NOMO-1 treated with dmso at 0.1 percent for 144 hours (cell line): ENCODE results near the gene RSPO3.
"Not testable (repeated sequence)": the region's sequence is repeated elsewhere in the genome, so short reads cannot be mapped to it uniquely, and the experiment has no call there.

Source experiments
- DNase-seq: peaks from one replicate; lab custom pipeline; 2025; ENCODE audit not compliant: unreplicated experiment; lab: John Stamatoyannopoulos, UW

Gene RSPO3, protein sequence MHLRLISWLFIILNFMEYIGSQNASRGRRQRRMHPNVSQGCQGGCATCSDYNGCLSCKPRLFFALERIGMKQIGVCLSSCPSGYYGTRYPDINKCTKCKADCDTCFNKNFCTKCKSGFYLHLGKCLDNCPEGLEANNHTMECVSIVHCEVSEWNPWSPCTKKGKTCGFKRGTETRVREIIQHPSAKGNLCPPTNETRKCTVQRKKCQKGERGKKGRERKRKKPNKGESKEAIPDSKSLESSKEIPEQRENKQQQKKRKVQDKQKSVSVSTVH

DNA sequence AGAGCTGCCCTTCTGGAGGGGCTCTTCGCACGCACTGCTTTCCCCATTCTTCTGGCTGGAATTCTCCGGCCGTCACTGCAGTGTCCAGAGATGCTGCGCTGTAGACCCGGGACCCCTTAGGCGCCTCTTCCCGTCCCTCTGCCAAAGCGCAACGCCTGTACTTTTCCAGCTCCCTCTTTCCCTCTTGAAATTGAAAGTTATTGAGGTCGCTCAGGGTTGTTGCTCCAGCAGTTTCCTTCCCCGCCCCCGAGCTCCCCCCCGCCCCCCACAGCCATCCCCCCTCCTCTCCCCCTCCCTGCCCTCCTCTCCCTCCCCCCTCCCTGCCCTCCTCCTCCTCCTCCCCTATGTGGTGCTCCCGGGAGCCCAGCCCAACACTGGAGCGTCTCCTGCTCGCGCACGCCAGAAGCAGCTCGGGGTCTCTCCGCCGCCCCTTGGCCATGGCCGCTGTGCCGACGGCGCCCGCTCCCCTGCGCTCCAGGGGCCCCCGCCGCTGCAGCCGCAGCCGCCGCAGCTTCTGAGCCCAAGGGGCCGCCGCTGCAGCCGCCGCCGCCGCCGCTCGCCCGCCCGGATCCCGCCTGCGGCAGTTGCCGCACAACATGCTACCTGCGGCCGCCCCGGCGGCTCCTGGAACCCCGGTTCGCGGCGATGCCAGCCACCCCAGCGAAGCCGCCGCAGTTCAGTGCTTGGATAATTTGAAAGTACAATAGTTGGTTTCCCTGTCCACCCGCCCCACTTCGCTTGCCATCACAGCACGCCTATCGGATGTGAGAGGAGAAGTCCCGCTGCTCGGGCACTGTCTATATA lies at the start of gene RSPO3:
Gene RSPO3, plus strand, starts transcription at position 374 of the 804 bp plus-strand sequence. CDS start 522 bp downstream, outside the sequence.
- DNase-seq, result no peak

DNA sequence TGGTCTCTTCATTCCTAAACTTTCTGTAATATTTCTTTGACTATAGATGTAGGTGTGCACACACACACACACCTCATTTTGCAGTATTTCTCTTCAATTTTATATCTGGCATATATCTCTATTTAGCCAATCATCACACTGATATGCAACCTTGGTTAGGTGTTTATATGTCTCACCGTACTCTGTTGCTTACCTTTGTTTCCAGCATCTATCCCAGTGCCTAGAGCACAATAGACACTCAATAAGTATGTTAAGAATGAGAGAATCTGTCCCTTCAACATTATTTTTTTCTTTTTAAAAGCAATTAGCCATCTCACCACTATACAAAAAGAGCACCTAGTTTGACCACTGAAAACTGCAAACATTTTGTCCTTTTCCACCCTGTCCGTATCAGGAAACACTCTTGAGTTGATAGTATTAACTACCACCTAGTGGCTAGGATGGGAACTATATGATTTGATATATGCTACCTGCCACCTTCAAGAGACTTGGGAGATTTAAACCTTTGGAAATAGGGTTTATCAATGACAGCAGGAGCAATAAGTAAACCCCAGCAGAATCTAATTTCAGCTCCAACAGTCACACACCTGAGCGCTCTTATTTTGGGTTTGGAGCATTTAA lies 48.7 kb upstream of the RSPO3 start:
- no peak for DNase-seq

DNA sequence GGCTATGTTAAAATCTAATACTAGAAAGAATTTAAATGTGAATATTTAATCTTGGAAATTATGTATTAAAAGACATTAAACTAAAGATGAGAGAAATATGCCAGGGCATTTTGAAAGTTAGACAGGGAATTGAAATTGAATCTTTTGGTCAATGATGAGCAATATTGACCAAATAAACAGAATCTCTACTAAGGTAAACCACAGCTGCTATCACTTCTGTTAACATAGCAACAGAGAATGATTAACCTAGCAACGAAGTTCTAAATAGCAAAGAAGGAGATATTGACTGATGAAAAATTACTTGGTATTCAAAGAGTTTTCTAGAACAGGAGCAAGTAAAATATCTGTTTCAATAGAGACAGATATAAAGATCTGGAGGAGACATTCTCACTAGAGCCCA lies 45.2 kb upstream of the RSPO3 start:
- no peak for DNase-seq

DNA sequence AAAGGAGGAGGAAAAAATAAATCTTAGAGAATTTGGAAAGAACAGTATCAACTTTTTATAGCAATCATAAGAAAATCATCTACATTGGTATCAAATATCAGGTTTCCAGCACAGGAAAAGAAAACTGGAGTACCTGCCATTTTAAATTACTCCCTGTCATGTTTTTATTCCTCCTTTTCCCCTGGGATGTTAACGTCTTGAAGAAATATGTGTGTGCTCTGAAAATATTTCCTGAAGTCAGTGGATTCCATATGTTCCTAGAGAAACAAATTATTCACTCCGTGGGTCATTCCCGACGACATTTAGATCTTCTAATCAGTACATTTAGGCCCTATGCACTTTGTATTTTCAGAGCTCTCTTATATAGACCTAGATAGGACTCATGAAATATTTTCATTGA lies 42.0 kb upstream of the RSPO3 start:
- no peak for DNase-seq

DNA sequence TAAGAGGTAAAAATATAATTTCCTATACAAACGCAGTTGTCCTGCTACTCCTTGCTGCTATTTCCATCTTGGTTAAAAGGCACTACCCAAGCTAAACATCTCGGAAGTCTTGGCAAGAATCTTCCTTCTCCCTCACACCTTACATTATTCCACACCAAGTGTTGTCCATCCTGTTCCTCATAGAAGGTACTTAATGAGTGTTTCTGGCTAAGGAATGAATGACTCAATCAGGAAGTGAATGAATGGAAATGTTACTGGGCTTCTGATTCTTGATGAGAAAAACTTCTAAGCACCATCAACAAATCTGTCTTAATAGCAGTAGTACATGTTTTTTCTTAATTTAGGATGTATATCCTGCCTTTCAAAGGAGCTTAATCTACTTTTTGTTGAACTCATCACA lies 40.6 kb upstream of the RSPO3 start:
- no peak for DNase-seq

DNA sequence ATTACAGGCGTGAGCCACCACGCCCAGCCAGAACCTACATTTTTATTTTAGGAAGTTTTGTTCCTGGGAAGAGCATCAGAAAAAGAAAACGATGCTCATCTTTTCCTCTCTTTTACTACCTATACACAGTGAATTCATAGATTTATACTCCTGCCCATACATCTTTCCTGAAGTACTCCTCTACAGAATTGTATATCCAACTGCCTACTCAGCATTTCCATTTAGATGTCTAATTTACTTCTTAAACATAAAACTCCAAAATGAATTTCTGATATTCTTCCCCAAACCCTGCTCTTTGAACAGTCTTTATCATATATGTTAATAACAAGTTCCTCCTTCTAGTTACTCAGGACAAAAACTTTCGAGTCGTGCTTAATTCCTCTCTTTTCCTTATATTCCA lies 39.8 kb upstream of the RSPO3 start:
- no peak for DNase-seq

DNA sequence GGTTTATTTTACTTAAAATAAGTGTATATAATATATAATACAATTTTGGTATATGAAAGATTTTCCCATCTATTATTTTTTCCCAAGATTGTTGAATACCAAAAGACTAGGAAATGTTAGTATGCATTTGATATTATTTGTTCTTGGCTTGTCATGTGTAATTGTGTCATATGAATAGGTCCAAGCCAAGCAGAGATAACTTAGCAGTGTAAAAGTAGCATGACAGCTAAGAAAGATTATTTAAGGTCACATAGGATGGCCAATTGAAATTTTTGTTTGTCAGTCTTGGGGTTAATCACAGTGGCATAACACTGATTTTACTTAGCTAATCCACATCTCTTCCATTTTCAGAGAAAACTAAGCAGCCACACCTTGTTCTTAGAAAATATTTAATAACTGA lies 38.8 kb upstream of the RSPO3 start:
- DNase-seq, result no peak

DNA sequence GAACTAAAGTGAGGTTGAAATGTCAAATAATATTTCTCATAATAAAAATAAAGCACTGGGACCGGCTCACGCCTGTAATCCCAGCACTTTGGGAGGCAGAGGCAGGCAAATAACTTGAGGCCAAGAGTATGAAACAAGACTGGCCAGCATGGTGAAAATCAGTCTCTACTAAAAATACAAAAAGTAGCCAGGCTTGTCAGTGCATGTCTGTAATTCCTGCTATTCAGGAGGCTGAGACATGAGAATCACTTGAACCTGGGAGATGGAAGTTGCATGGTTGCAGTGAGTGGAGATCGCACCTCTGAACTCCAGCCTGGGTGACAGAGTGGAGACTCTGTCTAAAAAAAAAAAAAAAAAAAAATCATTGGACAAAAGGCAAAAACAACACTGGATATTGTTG lies 38.4 kb upstream of the RSPO3 start:
- DNase-seq, result no peak

DNA sequence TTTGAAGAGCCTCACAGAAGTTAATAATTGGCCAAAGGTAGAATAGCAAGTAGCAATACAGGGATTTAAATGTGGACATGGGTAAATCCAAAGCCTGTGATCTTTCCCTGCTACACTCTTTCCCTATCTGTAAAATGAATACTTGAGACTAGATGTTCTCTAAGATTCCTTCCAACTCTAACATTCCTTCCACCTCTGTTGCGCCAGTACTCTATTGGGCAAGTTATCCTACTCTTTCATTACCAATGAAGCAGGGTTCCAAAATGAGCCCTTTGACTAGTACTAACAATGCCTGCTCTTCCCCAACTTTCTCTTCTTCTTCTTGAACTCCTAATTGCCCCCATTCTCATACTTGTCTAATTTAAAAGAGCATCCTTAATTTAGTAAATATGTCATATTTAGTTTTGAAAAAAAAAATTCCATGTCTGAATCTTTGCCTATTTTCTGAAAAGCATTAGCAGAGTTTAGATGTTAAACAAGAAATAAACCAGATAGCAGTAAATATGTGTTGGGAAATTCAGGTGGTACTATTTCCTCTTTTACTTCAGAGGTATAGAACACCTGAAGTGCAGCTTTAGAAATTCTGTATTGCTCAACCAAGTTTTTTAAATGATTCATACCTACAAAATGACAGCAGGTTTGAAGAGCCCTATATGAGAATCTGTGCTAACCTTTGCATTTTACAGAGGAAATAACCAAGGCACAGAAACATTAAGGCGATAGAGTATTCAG lies 35.1 kb upstream of the RSPO3 start:
- DNase-seq, result no peak

DNA sequence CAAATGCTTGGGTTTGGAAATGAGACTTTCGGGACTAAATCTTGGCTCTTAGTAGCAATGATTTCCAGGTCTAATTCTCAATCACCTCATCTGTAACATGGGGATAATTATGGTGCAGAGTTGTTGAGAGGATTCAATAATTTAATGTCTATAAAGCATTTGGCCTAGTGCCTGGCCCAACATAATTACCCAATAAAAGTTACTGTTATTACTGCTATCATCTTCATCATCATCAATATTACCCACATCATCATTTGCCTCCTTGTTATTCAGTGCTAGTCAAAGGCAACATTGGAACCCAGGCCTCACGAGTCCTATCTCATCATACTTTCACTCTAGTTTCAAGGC lies 34.5 kb upstream of the RSPO3 start:
- no peak for DNase-seq

DNA sequence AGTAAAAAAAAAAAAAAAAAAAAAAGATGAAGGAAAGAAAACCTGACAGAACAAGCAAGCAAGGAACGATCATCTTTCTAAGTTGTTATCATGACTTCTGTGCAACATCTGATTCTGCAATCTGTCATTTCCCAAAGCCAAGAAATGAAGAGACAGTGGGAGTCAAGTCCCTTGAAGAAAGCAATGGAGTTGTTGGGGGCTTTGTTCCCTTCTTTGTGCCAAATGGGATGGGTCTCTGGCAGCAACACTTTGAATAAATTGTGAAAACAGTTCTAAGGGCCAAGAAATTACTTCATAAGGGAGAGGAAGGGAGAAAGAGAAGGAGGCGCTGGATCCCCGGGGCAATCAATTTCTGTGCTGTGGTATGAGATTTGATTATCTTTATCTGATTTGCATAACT lies 33.3 kb upstream of the RSPO3 start:
- no peak for DNase-seq

DNA sequence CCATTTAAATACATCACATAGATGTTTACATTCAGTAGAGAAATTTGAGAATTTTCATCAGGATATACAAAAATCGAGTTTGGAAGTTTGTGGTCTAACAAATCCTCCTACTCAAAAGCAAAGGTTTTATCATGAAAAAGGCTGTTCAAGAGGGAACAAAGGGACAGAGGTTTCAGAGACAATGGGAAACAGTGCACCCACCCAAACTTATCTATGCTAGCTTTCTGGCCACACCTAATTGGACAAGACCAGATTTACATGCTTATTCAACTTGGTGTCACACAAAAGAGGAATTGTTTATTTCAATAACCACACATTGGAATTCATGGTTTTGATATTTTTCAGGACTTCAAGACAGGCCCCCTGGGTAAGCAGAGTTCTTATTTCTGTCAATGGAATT lies 28.4 kb upstream of the RSPO3 start:
- DNase-seq, result no peak

DNA sequence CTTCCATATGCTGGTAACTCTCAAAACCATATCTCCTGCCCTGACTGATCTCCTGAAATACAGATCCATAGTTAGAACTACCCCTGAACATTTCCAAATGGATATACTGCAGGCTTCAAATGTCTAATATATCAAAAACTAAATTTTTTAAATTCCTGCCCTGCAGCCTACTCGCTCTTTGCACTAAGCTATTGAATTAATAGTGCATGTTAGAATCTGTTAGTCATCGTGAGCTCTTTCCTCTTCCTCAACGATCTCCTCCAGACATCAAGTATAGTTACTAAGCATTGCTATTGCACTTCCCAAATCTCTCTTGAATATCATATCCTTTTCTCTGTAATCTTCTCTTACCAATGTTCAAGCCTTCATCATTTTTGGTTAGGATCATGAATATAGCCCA lies 26.0 kb upstream of the RSPO3 start:
- DNase-seq, result no peak

DNA sequence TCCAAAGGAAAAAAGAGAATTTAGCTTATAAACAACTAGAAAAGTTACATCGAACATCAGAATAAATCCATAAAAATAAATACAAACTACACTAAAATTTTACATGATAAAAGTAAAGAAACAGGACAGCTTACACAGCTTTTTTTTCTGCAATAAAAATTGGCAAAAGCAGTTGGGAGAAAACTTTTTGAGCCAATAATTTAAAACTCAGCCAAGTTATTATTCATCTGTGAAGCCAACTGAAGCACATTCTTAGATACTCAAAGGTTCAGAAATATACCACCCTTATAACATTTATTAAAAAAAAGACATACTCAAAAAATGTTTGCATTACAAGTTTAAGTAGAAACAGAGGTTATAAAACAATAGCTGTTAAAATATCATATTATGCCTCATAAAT lies 23.7 kb upstream of the RSPO3 start:
- no peak for DNase-seq

DNA sequence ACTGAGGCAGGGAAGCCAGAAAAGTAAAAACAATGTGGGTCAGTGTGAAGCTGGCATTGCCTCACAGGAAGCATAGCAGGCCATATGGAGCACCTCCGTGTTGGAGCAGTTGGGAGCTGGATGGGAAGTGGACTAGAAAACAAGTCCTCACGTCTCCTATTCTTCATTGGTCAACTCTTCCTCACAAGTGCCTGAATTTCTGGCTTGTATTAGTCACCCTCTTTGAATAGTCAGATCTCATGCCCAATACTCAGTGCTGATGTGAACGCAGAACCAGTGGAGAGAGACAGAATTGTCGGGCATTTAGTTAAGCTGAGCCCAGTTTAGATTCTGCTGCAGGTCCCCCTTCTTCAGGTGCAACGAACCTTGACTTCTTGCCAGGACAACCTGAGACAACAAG lies 22.3 kb upstream of the RSPO3 start:
- DNase-seq, result no peak

DNA sequence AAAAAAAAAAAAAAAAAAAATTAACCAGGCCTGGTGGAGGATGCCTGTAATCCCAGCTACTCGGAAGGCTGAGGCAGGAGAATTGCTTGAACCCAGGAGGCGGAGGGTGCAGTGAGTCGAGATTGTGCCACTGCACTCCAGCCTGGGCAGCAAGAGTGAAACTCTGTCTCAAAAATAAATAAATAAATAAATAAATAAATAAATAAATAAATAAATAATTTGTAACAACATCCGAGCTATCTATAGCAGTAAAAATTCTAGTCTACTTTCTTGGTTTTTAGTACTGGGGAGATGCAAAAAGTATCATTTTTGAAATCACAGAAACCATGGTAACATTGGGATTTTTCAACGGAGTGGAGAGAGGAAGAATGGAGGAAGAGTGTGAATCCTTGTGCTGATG lies 21.0 kb upstream of the RSPO3 start:
- DNase-seq, result not testable (repeated sequence)

DNA sequence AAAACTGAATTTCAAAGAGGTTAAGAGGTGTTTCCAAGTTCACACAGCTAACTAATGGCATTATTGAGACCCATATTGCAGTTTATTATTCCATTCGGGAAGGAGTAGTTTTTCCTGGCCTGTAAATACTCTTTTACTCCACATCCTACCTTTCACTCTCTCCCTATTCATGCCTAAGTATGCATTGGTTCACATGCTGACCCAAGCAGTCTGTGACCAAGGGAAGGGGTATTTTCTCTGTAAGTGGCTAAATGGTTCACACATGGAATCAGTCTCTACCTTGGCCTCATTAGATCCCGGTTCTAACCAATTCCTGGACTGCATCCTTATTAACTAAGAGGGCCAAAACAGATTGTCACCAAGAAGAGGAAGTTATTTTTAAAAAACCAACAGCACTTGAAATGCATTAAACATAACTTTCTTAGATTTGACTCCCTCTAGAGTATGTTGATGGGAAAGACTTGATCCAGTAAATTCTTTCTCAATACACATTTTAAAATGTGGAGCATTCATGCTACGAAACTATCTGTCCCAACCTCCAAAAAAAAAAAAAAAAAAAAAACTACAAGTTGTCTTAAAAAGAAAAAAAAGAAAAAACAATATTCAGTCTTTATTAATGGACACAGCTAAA lies 17.8 kb upstream of the RSPO3 start:
- no peak for DNase-seq

DNA sequence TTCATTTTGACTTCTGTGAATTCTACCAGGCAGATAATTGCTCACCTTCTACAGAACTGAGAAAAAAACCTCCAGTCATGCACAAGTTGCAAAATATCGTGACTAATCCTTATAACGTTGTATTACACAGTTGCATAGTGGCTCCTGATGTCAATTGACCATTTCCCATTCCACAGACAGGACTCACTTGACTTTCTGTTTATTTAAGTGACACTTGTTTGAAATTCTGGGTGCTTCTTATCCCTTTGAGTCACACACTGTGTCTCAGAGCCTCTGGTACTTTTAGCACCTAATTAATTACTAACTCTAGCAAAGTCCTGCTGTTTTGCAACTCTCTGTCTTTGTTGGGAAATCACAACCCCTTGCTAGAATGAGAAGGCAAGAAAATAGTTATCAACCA lies 16.2 kb upstream of the RSPO3 start:
- DNase-seq, result peak; percentile 80

DNA sequence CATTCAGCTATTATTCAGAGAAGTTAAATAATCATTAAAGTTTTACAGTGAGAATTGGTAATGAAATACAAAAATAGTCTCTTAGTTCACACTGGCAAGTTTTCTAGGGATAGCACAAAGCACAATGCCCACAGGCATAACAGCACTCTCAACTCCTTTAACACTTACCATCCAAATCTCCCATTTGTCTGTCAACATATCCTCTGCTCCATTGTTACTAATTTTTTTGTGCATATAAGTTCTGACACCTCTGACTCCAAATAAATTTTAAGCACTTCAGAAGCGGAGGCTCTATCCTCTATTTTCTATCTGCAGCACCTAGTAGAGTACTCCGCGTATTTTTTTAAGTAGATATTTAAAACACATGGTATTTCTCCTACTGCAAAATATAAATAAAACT lies 15.6 kb upstream of the RSPO3 start:
- no peak for DNase-seq

DNA sequence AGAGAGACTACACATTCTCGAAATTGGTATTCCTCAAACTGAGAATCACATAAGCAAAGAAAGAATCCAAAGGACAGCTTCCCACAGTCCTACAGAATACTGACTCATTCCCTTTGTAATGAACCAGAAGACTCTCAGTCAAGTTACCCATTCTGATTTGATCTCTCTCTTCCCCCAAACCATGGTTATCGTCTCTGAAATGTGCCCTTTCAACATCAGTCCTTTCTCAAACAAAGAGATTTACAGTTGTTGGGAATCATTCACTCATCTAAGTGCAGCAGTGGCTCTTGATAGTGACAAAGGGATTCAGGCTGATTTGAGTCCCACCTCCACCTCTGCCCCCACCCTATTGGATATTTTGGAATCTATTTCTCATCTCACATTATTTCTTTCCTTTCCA lies 15.0 kb upstream of the RSPO3 start:
- DNase-seq, result no peak

DNA sequence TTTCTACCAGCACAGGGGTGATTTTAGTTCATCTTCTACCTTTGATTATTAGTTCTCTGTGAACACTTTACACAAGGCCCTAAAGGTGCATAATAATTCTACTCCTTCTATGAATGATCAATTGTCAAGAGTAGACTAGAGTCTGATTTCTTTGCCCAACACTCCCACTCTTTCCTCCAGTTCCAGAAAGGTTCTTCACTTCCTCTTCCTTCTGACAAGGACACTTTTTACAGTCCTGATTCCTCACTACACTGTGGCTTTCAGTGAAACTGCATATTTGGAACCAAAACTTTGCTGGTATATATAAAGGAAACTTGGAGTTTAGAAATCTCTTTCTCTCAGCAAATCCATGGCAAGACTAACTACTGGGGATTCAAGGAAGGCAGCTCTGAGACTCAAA lies 10.6 kb upstream of the RSPO3 start:
- no peak for DNase-seq
